Muscle of leg (tissue), 11 donors: ENCODE data around the gene SBNO2. TPM values are rescaled to one million over a fixed set of nuclear protein-coding genes. Genes with fewer than 3 reads are reported as not detected.

Experiments used
- DNase-seq: peaks from one replicate; pipeline ENCODE4 v3.0.0; 2013
- H3K27ac ChIP-seq: one replicate; pipeline ENCODE4 v1.5.1; 2013; ENCODE audit warnings: mild to moderate bottlenecking, low read length, control low read depth
- H3K27me3 ChIP-seq: one replicate; pipeline ENCODE4 v1.6.1; 2013; ENCODE audit warnings: low read length; ENCODE audit not compliant: control insufficient read depth, insufficient read depth
- H3K36me3 ChIP-seq: one replicate; pipeline ENCODE4 v1.6.1; 2013; ENCODE audit warnings: low read length; ENCODE audit not compliant: control insufficient read depth, insufficient read depth
- H3K4me1 ChIP-seq: one replicate; pipeline ENCODE4 v1.6.1; 2013; ENCODE audit warnings: low read length; ENCODE audit not compliant: control insufficient read depth, insufficient read depth
- H3K4me3 ChIP-seq: one replicate; pipeline ENCODE4 v1.5.1; 2013; ENCODE audit warnings: low read length, control low read depth
- H3K9me3 ChIP-seq: replicated peaks from 2 replicates; pipeline ENCODE4 v1.6.1; 2013; ENCODE audit warnings: low read depth, low read length; ENCODE audit not compliant: control insufficient read depth
- WGBS: methylation state at CpG from one replicate; pipeline ENCODE4 v1.1.5; 2013; ENCODE audit warnings: missing lambda C conversion rate; ENCODE audit not compliant: insufficient coverage; 5-methylcytosine and 5-hydroxymethylcytosine counted together
- polyA plus RNA-seq, 8 donors: library from polyadenylated mRNA; unstranded; fragments of 120-200 nt; gene quantifications; one replicate each; pipeline versions ENCODE4 v1.2.1 to v1.2.3, GENCODE V29; 2013; ENCODE audit warnings: inconsistent platforms in 1 of 8, low replicate concordance in 1 of 8; ENCODE audit not compliant: insufficient read length in 8 of 8, insufficient read depth in 1 of 8
- total RNA-seq: library from RNA; stranded (reverse); fragments of 120-200 nt; gene quantifications from one replicate; pipeline ENCODE4 v1.2.4, GENCODE V29; 2013

Gene SBNO2
- total and polyA plus RNA-seq, 9 donors, result 7.4 to 16.7 (median 12.2) TPM

- peaks cover 43% of the 10 kb centered on the region for H3K4me1 ChIP-seq
- no peak for DNase-seq
- no peaks in the 10 kb centered on the region for H3K36me3 ChIP-seq
- H3K27ac ChIP-seq, result no peak overlapping the region
- H3K4me3 ChIP-seq, result peak overlapping the region; percentile 35
- H3K9me3 ChIP-seq, result no peaks in the 10 kb centered on the region
- peaks cover 96% of the 10 kb centered on the region for H3K27me3 ChIP-seq
- WGBS, result 80% methylated on average over 36 of the region's 45 CpGs
Observed at GRCh38 chr19:1068009-1069001, 105.8 kb downstream of the SBNO2 start.

DNA sequence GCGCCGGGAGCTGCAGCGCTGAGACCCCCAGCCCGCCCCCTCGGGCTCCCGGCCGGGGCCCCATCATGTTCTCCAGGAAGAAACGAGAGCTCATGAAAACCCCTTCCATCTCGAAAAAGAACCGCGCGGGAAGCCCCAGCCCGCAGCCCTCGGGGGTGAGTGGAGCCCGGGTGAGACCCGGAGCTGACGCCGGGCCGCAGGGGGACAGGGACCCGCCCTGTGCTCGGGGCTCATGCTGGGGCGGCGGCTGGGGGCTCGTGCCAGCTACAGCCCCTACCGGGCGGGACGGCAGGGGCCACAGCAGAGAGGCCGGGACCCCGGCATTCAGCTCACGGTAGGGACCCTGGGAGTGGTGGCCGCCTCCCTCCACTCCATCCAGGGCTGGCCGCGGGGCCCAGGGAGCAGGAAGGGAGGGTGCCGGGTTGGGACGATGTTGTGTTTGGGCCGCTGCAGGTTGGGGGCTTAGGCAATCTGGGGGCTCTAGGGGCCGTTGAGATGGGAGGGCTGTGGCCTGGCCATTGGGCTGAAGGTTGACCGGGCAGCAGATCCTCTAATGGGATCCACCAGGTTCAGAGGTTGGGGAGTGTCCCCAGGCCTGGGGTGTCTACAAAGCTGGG is 106.6 kb downstream of the SBNO2 start:
- no peak for DNase-seq
- peaks cover 87% of the 10 kb centered on the region for H3K27me3 ChIP-seq
- H3K27ac ChIP-seq, result no peak overlapping the region
- no peaks in the 10 kb centered on the region for H3K36me3 ChIP-seq
- WGBS, result 3% methylated on average over 29 of the region's 38 CpGs
- peaks cover 43% of the 10 kb centered on the region for H3K4me1 ChIP-seq
- no peaks in the 10 kb centered on the region for H3K9me3 ChIP-seq
- peak overlapping the region; percentile 35 for H3K4me3 ChIP-seq

GRCh38 chr19:1066748-1067340 is 107.2 kb downstream of the SBNO2 start, which contains the start of gene ARHGAP45:
TSS of gene ARHGAP45 (plus strand) at chr19:1067167. CDS start at chr19:1067406, 239 bp downstream.
- Histone ChIP-seq H3K36me3 (no peaks in the 10 kb centered on the region), H3K4me1 (peaks cover 42% of the 10 kb centered on the region), H3K27me3 (peaks cover 81% of the 10 kb centered on the region), H3K9me3 (no peaks in the 10 kb centered on the region), H3K4me3 (peak within 1 kb of the TSS; percentile 35), H3K27ac (no peak within 1 kb of the TSS)
- WGBS, result 3% methylated on average over 59 of the region's 61 CpGs
- DNase-seq, result peak; percentile 39

GRCh38 chr19:1066251-1066747 is 107.8 kb downstream of the SBNO2 start:
- peaks cover 77% of the 10 kb centered on the region for H3K27me3 ChIP-seq

GRCh38 chr19:1065606-1066109 is 108.4 kb downstream of the SBNO2 start:
- peak; percentile 49 for DNase-seq
- Histone ChIP-seq H3K27me3 (peaks cover 72% of the 10 kb centered on the region), H3K4me1 (peaks cover 34% of the 10 kb centered on the region), H3K4me3 (no peak overlapping the region), H3K9me3 (no peaks in the 10 kb centered on the region), H3K36me3 (no peaks in the 10 kb centered on the region), H3K27ac (no peak overlapping the region)
- 37% methylated on average over 13 of the region's 17 CpGs for WGBS

More at GRCh38 chr19:1066251-1066747, 107.8 kb downstream of the SBNO2 start:
- Histone ChIP-seq H3K4me1 (peaks cover 38% of the 10 kb centered on the region), H3K36me3 (no peaks in the 10 kb centered on the region), H3K27ac (no peak overlapping the region), H3K9me3 (no peaks in the 10 kb centered on the region), H3K4me3 (no peak overlapping the region)
- no peak for DNase-seq
- WGBS, result 40% methylated on average over 12 of the region's 17 CpGs

- Histone ChIP-seq H3K4me3 (no peak overlapping the region), H3K4me1 (peaks cover 33% of the 10 kb centered on the region), H3K27ac (no peak overlapping the region), H3K27me3 (peaks cover 65% of the 10 kb centered on the region), H3K36me3 (no peaks in the 10 kb centered on the region), H3K9me3 (peaks cover under 1% of the 10 kb centered on the region)
- DNase-seq, result peak; percentile 72
- 9% methylated on average over 54 of the region's 60 CpGs for WGBS
Observed at GRCh38 chr19:1064661-1065605, 109.1 kb downstream of the SBNO2 start.

- Histone ChIP-seq H3K36me3 (no peaks in the 10 kb centered on the region), H3K27me3 (peaks cover 56% of the 10 kb centered on the region), H3K4me1 (peaks cover 29% of the 10 kb centered on the region), H3K27ac (no peak overlapping the region), H3K4me3 (no peak overlapping the region), H3K9me3 (peaks cover 3% of the 10 kb centered on the region)
- 84% methylated on average over 33 of the region's 37 CpGs for WGBS
- DNase-seq, result no peak
Observed at GRCh38 chr19:1063909-1064660, 110.0 kb downstream of the SBNO2 start.

- Histone ChIP-seq H3K27ac (no peak overlapping the region), H3K27me3 (peaks cover 48% of the 10 kb centered on the region), H3K36me3 (peaks cover 7% of the 10 kb centered on the region), H3K4me3 (no peak overlapping the region), H3K4me1 (peaks cover 29% of the 10 kb centered on the region), H3K9me3 (peaks cover 11% of the 10 kb centered on the region)
- DNase-seq, result no peak
- WGBS, result 92% methylated on average over 28 of the region's 37 CpGs
Observed at GRCh38 chr19:1063030-1063908, 110.8 kb downstream of the SBNO2 start.
